A673 (cell line): Measurements from ENCODE around the gene HMX1. TPM values are rescaled to one million over a fixed set of nuclear protein-coding genes. Genes with fewer than 3 reads are reported as not detected.

Experiments used
- BruUV-seq: library from RNA; stranded (reverse); fragments of 400-500 nt; replicated peaks from 2 replicates; lab custom pipeline; 2021; lab: Mats Ljungman, UMichigan
- CTCF ChIA-PET: fragments of 300-600 bp; sonication (Branson Sonifier 250); formaldehyde crosslinking; loops from one replicate; lab custom pipeline; 2022; ENCODE audit warnings: antibody characterized with exemption; lab: Charles Lee
- POLR2A ChIA-PET: fragments of 300-600 bp; sonication (Branson Sonifier 250); formaldehyde crosslinking; loops from one replicate; lab custom pipeline; 2022; ENCODE audit warnings: antibody characterized with exemption; ENCODE audit not compliant: low non-redundant PET; lab: Charles Lee
- DNase-seq: peaks from one replicate; pipeline ENCODE4 v3.0.0-alpha.2; 2015; ENCODE audit warnings: low spot score
- H3K27ac ChIP-seq: fragments of 200-600 bp; sonication (generic); 2 replicates; pipeline ENCODE4 v1.5.1; 2016; ENCODE audit warnings: mixed run types, low read depth, mild to moderate bottlenecking, mixed read lengths, antibody characterized with exemption, low read length; ENCODE audit not compliant: poor library complexity, severe bottlenecking
- H3K27me3 ChIP-seq: fragments of 200-600 bp; sonication (generic); replicated peaks from 2 replicates; pipeline ENCODE4 v1.6.1; 2017; ENCODE audit warnings: mixed run types, low read depth, mild to moderate bottlenecking, mixed read lengths, antibody characterized with exemption, low read length; ENCODE audit not compliant: insufficient read depth, poor library complexity
- H3K36me3 ChIP-seq: fragments of 200-600 bp; sonication (generic); 2 replicates; pipeline ENCODE4 v1.6.1; 2016; ENCODE audit warnings: mixed run types, mild to moderate bottlenecking, mixed read lengths, antibody characterized with exemption, low read length; ENCODE audit not compliant: insufficient read depth, poor library complexity, severe bottlenecking
- H3K4me1 ChIP-seq: fragments of 200-600 bp; sonication (generic); 2 replicates; pipeline ENCODE4 v1.6.1; 2017; ENCODE audit warnings: mixed run types, mild to moderate bottlenecking, mixed read lengths, antibody characterized with exemption, low read length; ENCODE audit not compliant: insufficient read depth, poor library complexity, severe bottlenecking
- H3K4me3 ChIP-seq: fragments of 200-600 bp; sonication (generic); 2 replicates; pipeline ENCODE4 v1.5.1; 2016; ENCODE audit warnings: low read depth, mixed run types, mild to moderate bottlenecking, mixed read lengths, low read length; ENCODE audit not compliant: poor library complexity, severe bottlenecking
- H3K9me3 ChIP-seq: fragments of 200-600 bp; sonication (generic); 2 replicates; pipeline ENCODE4 v1.6.1; 2016; ENCODE audit warnings: mixed run types, low read depth, mild to moderate bottlenecking, mixed read lengths, antibody characterized with exemption, low read length; ENCODE audit not compliant: poor library complexity, severe bottlenecking
- EZH2 ChIP-seq: fragments of 200-600 bp; sonication (generic); IDR thresholded peaks from 2 replicates; pipeline ENCODE4 v1.6.1; 2017; ENCODE audit warnings: borderline replicate concordance, low read depth, mild to moderate bottlenecking, mixed read lengths, antibody characterized with exemption, low read length; ENCODE audit not compliant: poor library complexity, severe bottlenecking
- intact Hi-C: fragments of 100-400 bp; cut with micrococcal nuclease; formaldehyde crosslinking; loops from one replicate; pipeline ENCODE4 v1.10.0; 2022; ENCODE audit not compliant: unreplicated experiment
- total RNA-seq: library from RNA; stranded (reverse); gene quantifications from 2 replicates; pipeline ENCODE4 v1.2.3, GENCODE V29; 2021
- TF ChIP-seq, protein P1 (sequence below): fragments of 300-800, 200-600 bp; sonication (generic); conservative IDR thresholded peaks from 2 replicates; pipeline ENCODE4 v1.5.1; 2017; ENCODE audit warnings: low read depth, mild to moderate bottlenecking, antibody characterized with exemption, low read length, moderate library complexity, mixed read lengths

Gene HMX1
- total RNA-seq, 1 experiment from 2014 or later: 0.26 TPM

DNA sequence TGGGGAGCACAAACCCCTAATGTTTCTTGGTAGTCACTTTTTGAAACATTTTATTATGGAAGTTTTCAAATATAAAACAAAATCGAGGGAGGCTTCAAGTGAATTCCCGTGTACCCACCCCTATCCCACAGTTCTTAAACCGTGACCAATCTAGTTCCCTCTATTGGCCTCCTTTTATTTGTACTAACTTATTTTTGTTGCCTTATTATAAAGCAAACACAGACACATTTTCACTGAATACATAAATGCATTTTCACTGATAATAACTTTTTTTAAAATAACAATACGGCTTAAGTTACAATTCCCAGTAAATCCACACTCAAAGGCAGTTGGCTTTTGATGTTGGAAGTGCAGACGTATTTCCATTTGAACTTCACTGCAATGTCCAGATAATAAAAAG is 9.3 kb downstream of the HMX1 start:
- H3K36me3 ChIP-seq: no peaks in the 10 kb centered on the region
- BruUV-seq: no TSS peak
- H3K4me3 ChIP-seq: no peak overlapping the region
- no peaks in the 10 kb centered on the region for H3K4me1 ChIP-seq
- CTCF ChIA-PET: no interaction called here
- DNase-seq: no peak
- intact Hi-C loops: no loop called here
- TF ChIP-seq, protein P1, sequence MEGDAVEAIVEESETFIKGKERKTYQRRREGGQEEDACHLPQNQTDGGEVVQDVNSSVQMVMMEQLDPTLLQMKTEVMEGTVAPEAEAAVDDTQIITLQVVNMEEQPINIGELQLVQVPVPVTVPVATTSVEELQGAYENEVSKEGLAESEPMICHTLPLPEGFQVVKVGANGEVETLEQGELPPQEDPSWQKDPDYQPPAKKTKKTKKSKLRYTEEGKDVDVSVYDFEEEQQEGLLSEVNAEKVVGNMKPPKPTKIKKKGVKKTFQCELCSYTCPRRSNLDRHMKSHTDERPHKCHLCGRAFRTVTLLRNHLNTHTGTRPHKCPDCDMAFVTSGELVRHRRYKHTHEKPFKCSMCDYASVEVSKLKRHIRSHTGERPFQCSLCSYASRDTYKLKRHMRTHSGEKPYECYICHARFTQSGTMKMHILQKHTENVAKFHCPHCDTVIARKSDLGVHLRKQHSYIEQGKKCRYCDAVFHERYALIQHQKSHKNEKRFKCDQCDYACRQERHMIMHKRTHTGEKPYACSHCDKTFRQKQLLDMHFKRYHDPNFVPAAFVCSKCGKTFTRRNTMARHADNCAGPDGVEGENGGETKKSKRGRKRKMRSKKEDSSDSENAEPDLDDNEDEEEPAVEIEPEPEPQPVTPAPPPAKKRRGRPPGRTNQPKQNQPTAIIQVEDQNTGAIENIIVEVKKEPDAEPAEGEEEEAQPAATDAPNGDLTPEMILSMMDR: no peak
- no peak for TF ChIP-seq EZH2
- no peaks in the 10 kb centered on the region for H3K9me3 ChIP-seq
- H3K27me3 ChIP-seq: peaks cover 99% of the 10 kb centered on the region
- no peak overlapping the region for H3K27ac ChIP-seq
- POLR2A ChIA-PET: no interaction called here

DNA sequence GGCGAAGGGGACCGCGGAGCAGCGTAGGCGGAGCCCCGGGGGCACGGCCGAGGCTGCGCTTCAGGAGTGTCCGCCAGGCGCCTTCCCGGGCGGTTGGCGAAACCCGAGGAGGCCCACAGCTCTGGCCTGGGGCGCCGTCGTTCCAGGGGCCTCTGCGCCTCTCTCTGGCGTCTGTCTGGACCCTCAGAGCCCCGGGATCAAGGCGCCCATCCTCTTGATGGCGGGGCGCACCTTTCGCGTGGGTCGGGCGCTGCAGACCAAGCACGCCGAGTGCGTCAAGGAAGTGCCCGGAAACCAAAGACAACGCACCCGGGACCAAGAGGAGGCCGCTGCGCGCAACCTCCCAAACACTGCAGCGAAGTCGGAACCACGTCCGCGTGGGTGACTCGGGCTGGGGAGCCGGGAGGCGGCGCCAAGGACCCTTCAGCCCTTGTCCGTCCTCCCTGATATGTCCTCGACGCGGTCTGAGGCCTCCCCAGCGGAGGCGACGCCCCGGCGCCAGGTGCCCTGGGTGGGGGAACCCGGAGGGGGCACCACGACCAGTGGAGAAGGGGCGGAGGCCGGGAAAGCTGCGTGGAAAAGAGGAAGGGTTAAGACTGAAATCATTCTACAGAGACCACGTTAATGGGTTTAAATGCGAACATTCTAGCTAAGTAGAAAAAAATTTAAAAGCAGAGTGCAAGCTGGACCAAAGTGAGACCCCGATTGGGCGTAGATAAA is 9.9 kb downstream of the HMX1 start:
- TF ChIP-seq EZH2: peak; percentile 89
- TF ChIP-seq, protein P1: no peak
- no peak for DNase-seq
- Histone ChIP-seq H3K27me3 (peaks cover 99% of the 10 kb centered on the region), H3K27ac (no peak overlapping the region), H3K4me3 (no peak overlapping the region), H3K4me1 (no peaks in the 10 kb centered on the region), H3K9me3 (no peaks in the 10 kb centered on the region), H3K36me3 (no peaks in the 10 kb centered on the region)
- POLR2A ChIA-PET: no interaction called here
- BruUV-seq: no TSS peak
- intact Hi-C loops: no loop called here
- CTCF ChIA-PET: no interaction called here

DNA sequence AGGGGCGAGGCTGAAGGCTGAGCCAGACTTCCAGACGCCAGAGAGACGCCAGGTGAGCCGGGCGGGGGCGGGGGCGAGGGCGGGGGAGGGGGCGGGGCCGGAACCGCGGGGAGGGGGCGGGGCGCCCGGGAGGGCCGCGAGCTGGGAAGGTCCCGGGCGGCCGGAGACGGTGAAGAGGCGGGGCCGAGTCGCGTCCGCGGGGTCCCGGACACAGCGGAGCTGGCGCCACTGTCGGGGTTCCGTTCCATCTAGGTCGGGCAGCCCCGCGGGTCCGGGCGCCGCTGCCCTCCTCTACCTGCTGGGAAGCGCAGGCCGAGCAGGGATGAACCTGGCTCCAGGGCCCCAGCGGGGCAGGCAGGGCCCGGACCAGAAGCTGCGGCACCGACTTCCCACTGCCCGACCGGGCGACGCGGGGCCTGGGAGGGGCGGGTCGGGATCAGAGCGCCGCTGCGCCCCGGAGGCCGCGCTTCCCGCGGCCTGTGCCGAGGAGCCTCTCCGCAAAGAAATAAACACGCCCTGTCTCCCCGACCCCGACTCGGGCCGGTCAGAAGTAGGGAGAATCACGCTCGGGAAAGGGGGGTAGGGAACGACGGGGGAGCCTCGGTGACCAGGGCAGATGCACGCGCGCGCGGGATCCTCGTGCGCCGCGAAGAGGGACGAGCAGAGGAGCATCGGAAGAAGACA is 10.6 kb downstream of the HMX1 start:
- intact Hi-C loops: no loop called here
- DNase-seq: no peak
- Histone ChIP-seq H3K4me1 (no peaks in the 10 kb centered on the region), H3K4me3 (no peak overlapping the region), H3K27me3 (peaks cover 99% of the 10 kb centered on the region), H3K27ac (no peak overlapping the region), H3K36me3 (no peaks in the 10 kb centered on the region), H3K9me3 (no peaks in the 10 kb centered on the region)
- ChIA-PET POLR2A (no interaction called here), CTCF (no interaction called here)
- TF ChIP-seq, protein P1: no peak
- no peak for TF ChIP-seq EZH2
- no TSS peak for BruUV-seq
